ENCODE data around the gene NTNG1. TPM values are rescaled to one million over a fixed set of nuclear protein-coding genes. Genes with fewer than 3 reads are reported as not detected.

The NTNG1 gene
- total RNA-seq, 1 donor from 2014 or later = 5.7 TPM

DNA sequence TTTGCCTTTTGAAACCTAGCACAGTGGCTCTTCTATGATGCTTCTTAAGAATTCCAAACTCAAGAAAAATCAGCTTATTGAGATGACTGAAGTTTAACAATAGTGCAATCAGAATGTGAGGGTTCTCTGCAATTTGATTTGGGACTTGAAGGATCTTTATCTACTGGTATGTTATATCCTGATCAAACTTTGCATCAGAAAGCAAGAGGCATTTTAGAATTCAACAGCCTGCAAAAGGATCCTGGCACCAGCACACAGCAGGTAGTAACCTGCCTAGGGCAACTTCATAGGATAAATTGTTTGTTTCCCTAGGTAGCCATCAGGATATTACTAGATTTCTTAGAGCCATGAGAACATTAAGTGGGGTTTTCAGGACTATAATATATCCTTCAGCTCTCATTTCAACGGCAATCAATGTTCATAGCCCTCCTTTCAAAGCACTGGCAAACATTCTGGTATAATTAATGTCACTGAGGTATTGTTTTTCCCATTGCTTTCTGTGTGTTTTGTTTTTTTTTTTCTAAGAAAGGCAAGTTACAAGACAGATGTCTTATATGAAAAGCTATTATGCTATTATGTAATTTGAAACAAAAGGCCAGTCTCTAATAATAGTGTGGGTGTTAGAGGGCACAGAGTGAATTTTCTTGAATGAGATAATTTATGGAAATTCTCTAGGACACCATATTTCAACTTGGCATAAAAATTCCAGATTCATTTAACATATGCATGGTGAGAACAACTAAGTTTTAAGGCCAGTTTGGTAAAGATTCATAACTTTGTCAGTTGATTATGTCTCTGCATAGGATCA is 34.5 kb downstream of the NTNG1 start:
- Mint-ChIP-seq H3K4me3 (no peak overlapping the region), H3K27ac (no peak overlapping the region), H3K36me3 (ENCODE audit: low read depth) (no peaks in the 10 kb centered on the region), H3K4me1 (no peaks in the 10 kb centered on the region), H3K9me3 (no peaks in the 10 kb centered on the region), H3K27me3 (no peaks in the 10 kb centered on the region)
- ChIA-PET CTCF (no interaction called here), POLR2A (no interaction called here)
- ATAC-seq (ENCODE audit: low read depth) (no peak), DNase-seq (no peak)
- intact Hi-C loops (cut with micrococcal nuclease) = no loop called here
- TF ChIP-seq, protein P1, sequence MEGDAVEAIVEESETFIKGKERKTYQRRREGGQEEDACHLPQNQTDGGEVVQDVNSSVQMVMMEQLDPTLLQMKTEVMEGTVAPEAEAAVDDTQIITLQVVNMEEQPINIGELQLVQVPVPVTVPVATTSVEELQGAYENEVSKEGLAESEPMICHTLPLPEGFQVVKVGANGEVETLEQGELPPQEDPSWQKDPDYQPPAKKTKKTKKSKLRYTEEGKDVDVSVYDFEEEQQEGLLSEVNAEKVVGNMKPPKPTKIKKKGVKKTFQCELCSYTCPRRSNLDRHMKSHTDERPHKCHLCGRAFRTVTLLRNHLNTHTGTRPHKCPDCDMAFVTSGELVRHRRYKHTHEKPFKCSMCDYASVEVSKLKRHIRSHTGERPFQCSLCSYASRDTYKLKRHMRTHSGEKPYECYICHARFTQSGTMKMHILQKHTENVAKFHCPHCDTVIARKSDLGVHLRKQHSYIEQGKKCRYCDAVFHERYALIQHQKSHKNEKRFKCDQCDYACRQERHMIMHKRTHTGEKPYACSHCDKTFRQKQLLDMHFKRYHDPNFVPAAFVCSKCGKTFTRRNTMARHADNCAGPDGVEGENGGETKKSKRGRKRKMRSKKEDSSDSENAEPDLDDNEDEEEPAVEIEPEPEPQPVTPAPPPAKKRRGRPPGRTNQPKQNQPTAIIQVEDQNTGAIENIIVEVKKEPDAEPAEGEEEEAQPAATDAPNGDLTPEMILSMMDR (IDR thresholded peaks at IDR 0.05) = no peak

DNA sequence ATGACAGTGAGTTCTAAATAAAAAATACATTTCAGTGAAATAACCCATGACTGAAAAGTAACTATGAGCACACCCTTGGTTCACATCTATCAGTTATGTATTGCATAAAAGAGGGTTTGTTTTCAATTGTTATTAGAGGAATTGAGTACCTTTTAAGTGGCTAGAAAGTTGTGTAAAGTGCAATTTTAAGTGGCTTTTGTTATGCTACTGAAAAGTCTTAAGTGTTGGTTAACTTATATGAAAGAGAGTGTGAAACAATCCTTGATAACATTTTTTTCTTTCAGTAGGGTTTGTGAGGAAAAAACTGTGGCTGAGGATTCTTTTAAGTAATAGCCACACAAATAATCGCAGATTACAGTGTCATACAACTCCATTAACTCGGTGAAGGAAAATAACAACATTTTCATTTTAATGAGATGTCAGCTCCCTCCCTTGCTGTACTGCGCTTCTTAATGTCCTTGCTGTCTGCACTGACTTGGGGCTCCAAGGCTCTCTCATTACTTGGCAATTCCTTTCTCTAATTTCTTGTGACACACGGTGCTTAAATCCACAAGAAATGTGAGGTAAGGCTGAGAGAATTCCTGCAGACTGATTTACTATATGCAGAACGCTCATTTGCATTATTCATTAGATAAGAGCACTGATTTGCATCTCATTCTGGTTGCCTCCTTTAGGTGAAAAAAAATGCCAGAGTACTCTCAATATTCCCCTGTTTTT is 40.6 kb downstream of the NTNG1 start:
- ChIA-PET POLR2A (no interaction called here), CTCF (no interaction called here)
- Mint-ChIP-seq H3K27me3 (no peaks in the 10 kb centered on the region), H3K4me3 (no peak overlapping the region), H3K36me3 (ENCODE audit: low read depth) (no peaks in the 10 kb centered on the region), H3K9me3 (no peaks in the 10 kb centered on the region), H3K27ac (no peak overlapping the region), H3K4me1 (no peaks in the 10 kb centered on the region)
- intact Hi-C loops (cut with micrococcal nuclease) = no loop called here
- no peak for ATAC-seq (ENCODE audit: low read depth)
- TF ChIP-seq, protein P1 (IDR thresholded peaks at IDR 0.05) = no peak
- no peak for DNase-seq

DNA sequence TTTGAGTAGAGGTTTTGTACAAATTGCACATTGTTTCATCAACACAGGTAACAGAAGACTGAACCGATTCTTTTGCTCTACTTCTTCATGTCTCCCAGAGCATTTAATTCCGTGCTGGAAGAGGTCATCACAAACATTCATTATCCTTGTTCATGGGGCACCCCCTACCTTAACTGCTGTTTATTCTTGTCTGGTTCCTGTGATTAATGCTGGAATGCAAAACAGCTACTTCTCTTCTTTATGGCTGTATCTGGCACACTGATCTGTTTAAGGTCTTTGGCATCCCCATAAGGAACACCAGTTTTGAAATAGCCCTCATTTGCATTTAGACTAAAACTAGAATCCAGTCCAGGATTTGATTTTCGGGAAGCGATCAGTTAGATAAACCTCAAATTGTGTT is 42.2 kb downstream of the NTNG1 start:
- DNase-seq (no peak), ATAC-seq (ENCODE audit: low read depth) (no peak)
- Mint-ChIP-seq H3K36me3 (ENCODE audit: low read depth) (no peaks in the 10 kb centered on the region), H3K27me3 (no peaks in the 10 kb centered on the region), H3K4me3 (no peak overlapping the region), H3K27ac (no peak overlapping the region), H3K9me3 (no peaks in the 10 kb centered on the region), H3K4me1 (no peaks in the 10 kb centered on the region)
- TF ChIP-seq, protein P1 (IDR thresholded peaks at IDR 0.05) = no peak
- intact Hi-C loops (cut with micrococcal nuclease) = no loop called here
- ChIA-PET POLR2A (interaction anchor here (1.2 kb wide), 1 partner anchor 127 kb away, joined by 3 read pairs; the partner anchor contains the start of gene PRMT6), CTCF (interaction anchor here (1.0 kb wide), 1 partner anchor 15 kb away, joined by 3 read pairs; no protein-coding TSS in a partner anchor)

DNA sequence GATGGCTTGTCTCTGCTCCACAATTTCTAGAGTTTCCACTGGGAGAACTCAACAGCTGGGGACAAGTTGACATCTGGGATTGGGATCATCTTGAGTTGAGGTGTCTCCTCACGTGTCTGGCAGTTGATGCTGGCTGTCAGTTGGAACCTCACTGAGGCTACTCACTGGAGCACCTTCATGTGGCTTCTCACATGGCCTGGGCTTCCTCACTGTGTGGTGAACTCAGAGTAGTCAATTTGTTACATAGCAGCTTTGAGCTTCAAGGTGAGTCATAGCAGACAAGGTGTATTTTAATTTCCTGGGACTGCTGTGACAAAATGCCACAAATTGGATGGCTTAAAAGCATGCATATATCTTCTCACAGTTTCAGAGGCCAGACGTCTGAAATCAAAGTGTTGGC is 44.0 kb downstream of the NTNG1 start:
- intact Hi-C loops (cut with micrococcal nuclease) = no loop called here
- Mint-ChIP-seq H3K4me1 (no peaks in the 10 kb centered on the region), H3K36me3 (ENCODE audit: low read depth) (no peaks in the 10 kb centered on the region), H3K9me3 (peaks cover under 1% of the 10 kb centered on the region), H3K4me3 (no peak overlapping the region), H3K27me3 (no peaks in the 10 kb centered on the region), H3K27ac (no peak overlapping the region)
- ATAC-seq (ENCODE audit: low read depth) (no peak), DNase-seq (no peak)
- ChIA-PET POLR2A (no interaction called here), CTCF (no interaction called here)
- TF ChIP-seq, protein P1 (IDR thresholded peaks at IDR 0.05) = no peak

DNA sequence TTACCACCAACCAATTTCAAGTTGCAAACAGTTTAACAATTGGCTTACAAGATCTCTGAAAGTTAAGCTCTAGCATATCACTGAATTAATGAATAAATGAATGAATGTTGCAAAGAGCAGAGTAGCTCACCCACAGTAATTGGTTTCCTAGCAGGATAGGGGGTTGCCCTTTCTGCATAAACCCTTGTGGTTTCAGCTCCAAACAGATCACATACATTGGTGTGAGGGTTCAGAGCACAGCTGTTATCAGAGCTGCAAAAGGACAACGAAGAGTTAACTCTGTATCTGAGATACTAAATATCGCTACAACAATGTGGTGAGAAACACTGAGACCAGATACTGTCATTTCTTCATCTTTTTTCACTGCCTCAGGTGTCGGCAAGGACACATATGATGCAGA is 46.6 kb downstream of the NTNG1 start:
- intact Hi-C loops (cut with micrococcal nuclease) = no loop called here

More for the DNA sequence above, 46.6 kb downstream of the NTNG1 start:
- Mint-ChIP-seq H3K36me3 (ENCODE audit: low read depth) (no peaks in the 10 kb centered on the region), H3K27me3 (no peaks in the 10 kb centered on the region), H3K4me1 (no peaks in the 10 kb centered on the region), H3K4me3 (no peak overlapping the region), H3K27ac (no peak overlapping the region), H3K9me3 (peaks cover 2% of the 10 kb centered on the region)
- TF ChIP-seq, protein P1 (IDR thresholded peaks at IDR 0.05) = no peak
- no peak for ATAC-seq (ENCODE audit: low read depth)
- POLR2A ChIA-PET = no interaction called here
- CTCF ChIA-PET = no interaction called here
- DNase-seq = no peak

Data from activated B cell treated with CpG ODN at 0.5 μM for 24 hours (primary cell).